MM.1S (cell line): ENCODE measurements around the gene DDX25.

ENCODE experiments used
- DNase-seq: peaks from one replicate; pipeline ENCODE4 v3.0.0-alpha.2; 2015
- H2AFZ ChIP-seq: fragments of 300-600 bp; sonication (generic); 2 replicates; pipeline ENCODE4 v1.6.0; 2016; ENCODE audit warnings: antibody characterized with exemption, low read length
- H3F3A ChIP-seq: fragments of 300-600 bp; sonication (generic); 2 replicates; pipeline ENCODE4 v1.6.1; 2016; ENCODE audit warnings: mild to moderate bottlenecking, antibody characterized with exemption, low read length, moderate library complexity, mixed read lengths; ENCODE audit not compliant: insufficient read depth
- H3K27ac ChIP-seq: fragments of 300-600 bp; sonication (generic); 2 replicates; pipeline ENCODE4 v1.5.1; 2016; ENCODE audit warnings: mild to moderate bottlenecking, low read length
- H3K27me3 ChIP-seq: fragments of 300-600 bp; sonication (generic); replicated peaks from 2 replicates; pipeline ENCODE4 v1.6.0; 2016; ENCODE audit warnings: low read length; ENCODE audit not compliant: insufficient read depth
- H3K36me3 ChIP-seq: fragments of 300-600 bp; sonication (generic); replicated peaks from 2 replicates; pipeline ENCODE4 v1.6.1; 2016; ENCODE audit warnings: mild to moderate bottlenecking, low read length, mixed read lengths; ENCODE audit not compliant: insufficient read depth
- H3K4me1 ChIP-seq: fragments of 300-600 bp; sonication (generic); 2 replicates; pipeline ENCODE4 v1.6.1; 2016; ENCODE audit warnings: low read length, mixed read lengths
- H3K4me2 ChIP-seq: fragments of 300-600 bp; sonication (generic); 2 replicates; pipeline ENCODE4 v1.6.0; 2016; ENCODE audit warnings: low read depth, low read length
- H3K4me3 ChIP-seq: fragments of 300-600 bp; sonication (generic); 2 replicates; pipeline ENCODE4 v1.5.1; 2016; ENCODE audit warnings: low read length, mixed read lengths
- H3K79me2 ChIP-seq: fragments of 300-600 bp; sonication (generic); 2 replicates; pipeline ENCODE4 v1.6.1; 2016; ENCODE audit warnings: mixed run types, low read length, mixed read lengths
- H3K9ac ChIP-seq: fragments of 300-600 bp; sonication (generic); 2 replicates; pipeline ENCODE4 v1.6.1; 2016; ENCODE audit warnings: low read length, mixed read lengths
- H3K9me2 ChIP-seq: fragments of 300-600 bp; sonication (generic); replicated peaks from 2 replicates; pipeline ENCODE4 v1.6.1; 2016; ENCODE audit warnings: mild to moderate bottlenecking, low read length, mixed read lengths; ENCODE audit not compliant: insufficient read depth
- H3K9me3 ChIP-seq: fragments of 300-600 bp; sonication (generic); replicated peaks from 2 replicates; pipeline ENCODE4 v1.6.1; 2016; ENCODE audit warnings: mild to moderate bottlenecking, low read length, mixed read lengths; ENCODE audit not compliant: insufficient read depth
- H4K20me1 ChIP-seq: fragments of 300-600 bp; sonication (generic); 2 replicates; pipeline ENCODE4 v1.6.1; 2016; ENCODE audit warnings: mild to moderate bottlenecking, low read length, moderate library complexity, mixed read lengths; ENCODE audit not compliant: insufficient read depth
- CTCF ChIP-seq: fragments of 300-600 bp; sonication (generic); IDR thresholded peaks from 2 replicates; pipeline ENCODE4 v1.5.1; 2016; ENCODE audit warnings: antibody characterized with exemption, low read length, mixed read lengths
- EZH2 ChIP-seq: fragments of 300-600 bp; sonication (generic); optimal IDR thresholded peaks from 2 replicates; pipeline ENCODE3; 2017; ENCODE audit warnings: low read depth, mild to moderate bottlenecking, antibody characterized with exemption, low read length, mixed read lengths
- EZH2phosphoT487 ChIP-seq: fragments of 300-600 bp; sonication (generic); IDR thresholded peaks from 2 replicates; pipeline ENCODE4 v1.6.1; 2018; ENCODE audit warnings: antibody characterized with exemption, low read length

DDX25 gene

GRCh38 chr11:125975634-125976033 is 71.3 kb downstream of the DDX25 start:
- Histone ChIP-seq H3K27ac (no peak overlapping the region), H3F3A (no peaks in the 10 kb centered on the region), H2AFZ (no peak overlapping the region), H4K20me1 (no peaks in the 10 kb centered on the region), H3K36me3 (0 out of 2 replicates have a peak, but pooled peaks cover 2% of the 10 kb centered on the region), H3K9ac (no peak overlapping the region), H3K79me2 (no peaks in the 10 kb centered on the region), H3K27me3 (no peaks in the 10 kb centered on the region), H3K4me2 (no peak overlapping the region), H3K4me1 (peaks cover 3% of the 10 kb centered on the region), H3K9me3 (no peaks in the 10 kb centered on the region), H3K9me2 (no peaks in the 10 kb centered on the region), H3K4me3 (no peak overlapping the region)
- DNase-seq: no peak
- TF ChIP-seq EZH2 (no peak), EZH2phosphoT487 (no peak), CTCF (no peak)

- H3K9me2 ChIP-seq: no peaks in the 10 kb centered on the region
- H3K9me3 ChIP-seq: no peaks in the 10 kb centered on the region
- H3K4me1 ChIP-seq: peaks cover 9% of the 10 kb centered on the region
Measured at GRCh38 chr11:125976156-125976555, 71.8 kb downstream of the DDX25 start.

GRCh38 chr11:125977333-125977732 is 73.0 kb downstream of the DDX25 start:
- Histone ChIP-seq H3F3A (peaks cover 14% of the 10 kb centered on the region), H3K9ac (no peak overlapping the region), H3K27ac (no peak overlapping the region), H3K4me2 (no peak overlapping the region), H4K20me1 (no peaks in the 10 kb centered on the region), H3K36me3 (0 out of 2 replicates have a peak, but pooled peaks cover 4% of the 10 kb centered on the region), H3K79me2 (no peaks in the 10 kb centered on the region), H3K4me1 (peaks cover 15% of the 10 kb centered on the region), H3K9me2 (no peaks in the 10 kb centered on the region), H3K9me3 (no peaks in the 10 kb centered on the region), H3K27me3 (no peaks in the 10 kb centered on the region), H2AFZ (no peak overlapping the region), H3K4me3 (no peak overlapping the region)
- DNase-seq: no peak
- TF ChIP-seq CTCF (no peak), EZH2phosphoT487 (no peak), EZH2 (no peak)

More at GRCh38 chr11:125976156-125976555, 71.8 kb downstream of the DDX25 start:
- Histone ChIP-seq H3K36me3 (0 out of 2 replicates have a peak, but pooled peaks cover 4% of the 10 kb centered on the region), H3K27ac (no peak overlapping the region), H2AFZ (no peak overlapping the region), H3K27me3 (no peaks in the 10 kb centered on the region), H3K4me2 (no peak overlapping the region), H3K79me2 (no peaks in the 10 kb centered on the region), H3K4me3 (no peak overlapping the region), H3K9ac (no peak overlapping the region), H3F3A (peaks cover 4% of the 10 kb centered on the region), H4K20me1 (no peaks in the 10 kb centered on the region)
- TF ChIP-seq EZH2phosphoT487 (no peak), EZH2 (no peak), CTCF (no peak)
- no peak for DNase-seq
